H1 (cell line): ENCODE measurements around the gene SLC39A7. TPM values are rescaled to one million over a fixed set of nuclear protein-coding genes. Genes with fewer than 3 reads are reported as not detected.

Experiments used
- CTCF ChIA-PET: fragments of 300-600 bp; sonication (Branson Sonifier 250); formaldehyde crosslinking; loops from one replicate; lab custom pipeline; 2021; ENCODE audit not compliant: partially characterized antibody; lab: Charles Lee
- POLR2A ChIA-PET: fragments of 300-600 bp; sonication (Branson Sonifier 250); formaldehyde crosslinking; loops from one replicate; lab custom pipeline; 2021; ENCODE audit warnings: inconsistent platforms; ENCODE audit not compliant: partially characterized antibody; lab: Charles Lee
- DNase-seq, 2 experiments: peaks; one replicate each; pipeline versions ENCODE4 v3.0.0 to v3.0.0-alpha.2; 2010 to 2022; ENCODE audit warnings: low spot score in 2 of 2, low read depth in 1 of 2, mixed read lengths in 1 of 2
- FAIRE-seq: peaks from 2 replicates; lab custom pipeline; 2011; peaks lifted over from hg19 to GRCh38; lab: Jason Lieb, UNC
- H2AFZ ChIP-seq: 2 replicates; pipeline ENCODE4 v1.8.1; 2012; ENCODE audit warnings: low read length, inconsistent platforms
- H2AK5ac ChIP-seq: 2 replicates; pipeline ENCODE4 v1.6.1; 2013; ENCODE audit warnings: low read depth, low read length
- H2BK120ac ChIP-seq: replicated peaks from 2 replicates; pipeline ENCODE3; 2013; ENCODE audit warnings: low read depth, low read length, inconsistent platforms
- H2BK12ac ChIP-seq: 2 replicates; pipeline ENCODE4 v1.6.1; 2013; ENCODE audit warnings: low read depth, low read length
- H2BK15ac ChIP-seq: 2 replicates; pipeline ENCODE4 v1.6.1; 2013; ENCODE audit warnings: low read length
- H2BK20ac ChIP-seq: 2 replicates; pipeline ENCODE4 v1.6.1; 2013; ENCODE audit warnings: low read length
- H2BK5ac ChIP-seq: 2 replicates; pipeline ENCODE4 v1.6.1; 2013; ENCODE audit warnings: low read depth, low read length
- H3K14ac ChIP-seq: 2 replicates; pipeline ENCODE4 v1.6.1; 2013; ENCODE audit warnings: inconsistent platforms; ENCODE audit not compliant: insufficient read length
- H3K18ac ChIP-seq: 2 replicates; pipeline ENCODE4 v1.6.1; 2013; ENCODE audit warnings: low read length; ENCODE audit errors: extremely low read depth
- H3K23ac ChIP-seq: 2 replicates; pipeline ENCODE4 v1.6.1; 2013; ENCODE audit warnings: inconsistent platforms; ENCODE audit not compliant: insufficient read length
- H3K23me2 ChIP-seq: 2 replicates; pipeline ENCODE4 v1.6.1; 2013; ENCODE audit warnings: low read depth, low read length
- H3K27ac ChIP-seq: 2 replicates; pipeline ENCODE4 v1.6.1; 2011; ENCODE audit warnings: low read depth, low read length, inconsistent platforms
- H3K27me3 ChIP-seq, 4 experiments: replicated peaks in 1 of 4; 1 replicate in 1 of 4; 2 replicates in 3 of 4; pipeline versions ENCODE4 v1.6.1 to v1.8.1; 2011 to 2013; ENCODE audit warnings: low read length in 3 of 4, mild to moderate bottlenecking in 3 of 4, inconsistent platforms in 2 of 4, mixed read lengths in 2 of 4, moderate library complexity in 1 of 4; ENCODE audit not compliant: control insufficient read depth in 3 of 4, insufficient read depth in 3 of 4; ENCODE audit errors: extremely low read depth in 1 of 4
- H3K36me3 ChIP-seq, 4 experiments: 2 replicates each; pipeline versions ENCODE4 v1.6.1 to v1.8.1; 2011 to 2013; ENCODE audit warnings: mild to moderate bottlenecking in 4 of 4, low read length in 3 of 4, moderate library complexity in 2 of 4, control low read depth in 1 of 4, inconsistent platforms in 1 of 4; ENCODE audit not compliant: insufficient read depth in 4 of 4, control insufficient read depth in 2 of 4
- H3K4ac ChIP-seq: replicated peaks from 2 replicates; pipeline ENCODE3; 2013; ENCODE audit warnings: low read length, low read depth, mixed read lengths, inconsistent platforms; ENCODE audit not compliant: insufficient read length
- H3K4me1 ChIP-seq, 4 experiments: replicated peaks in 1 of 4; 1 replicate in 1 of 4; 2 replicates in 3 of 4; pipeline versions ENCODE4 v1.6.1 to v1.8.1; 2011 to 2013; ENCODE audit warnings: low read length in 3 of 4, inconsistent platforms in 2 of 4, mixed read lengths in 1 of 4; ENCODE audit not compliant: insufficient read depth in 4 of 4, control insufficient read depth in 3 of 4
- H3K4me2 ChIP-seq, 2 experiments: 2 replicates each; pipeline versions ENCODE4 v1.6.1 to v1.8.1; 2011 to 2013; ENCODE audit warnings: low read depth in 2 of 2, low read length in 2 of 2, control low read depth in 1 of 2, inconsistent platforms in 1 of 2, mild to moderate bottlenecking in 1 of 2; ENCODE audit not compliant: insufficient read depth in 1 of 2
- H3K4me3 ChIP-seq, 4 experiments: fragments of 200-600, 300-600 bp in 1 of 4; sonication (generic), shearing (Covaris generic), sonication (Bioruptor Twin) in 1 of 4; 2 replicates each; pipeline versions ENCODE4 v1.5.1 to v1.8.1; 2011 to 2016; ENCODE audit warnings: low read length in 4 of 4, low read depth in 3 of 4, control low read depth in 2 of 4, inconsistent platforms in 2 of 4, mild to moderate bottlenecking in 2 of 4, mixed read lengths in 1 of 4, moderate library complexity in 1 of 4; ENCODE audit not compliant: insufficient read depth in 2 of 4; ENCODE audit errors: extremely low read depth in 1 of 4
- H3K56ac ChIP-seq: replicated peaks from 2 replicates; pipeline ENCODE3; 2013; ENCODE audit warnings: low read depth, mild to moderate bottlenecking, mixed read lengths, low read length, inconsistent platforms; ENCODE audit not compliant: insufficient read length
- H3K79me1 ChIP-seq: 2 replicates; pipeline ENCODE4 v1.6.1; 2013; ENCODE audit warnings: low read depth, low read length, control low read depth
- H3K79me2 ChIP-seq, 2 experiments: 2 replicates each; pipeline versions ENCODE4 v1.6.1 to v1.8.1; 2012 to 2013; ENCODE audit warnings: low read length in 2 of 2, mild to moderate bottlenecking in 2 of 2, inconsistent platforms in 1 of 2; ENCODE audit not compliant: insufficient read depth in 2 of 2, control insufficient read depth in 1 of 2
- H3K9ac ChIP-seq, 4 experiments: replicated peaks in 1 of 4; 1 replicate in 1 of 4; 2 replicates in 3 of 4; pipeline versions ENCODE4 v1.6.1 to v1.8.1; 2011 to 2013; ENCODE audit warnings: low read depth in 3 of 4, low read length in 3 of 4, control low read depth in 2 of 4, mild to moderate bottlenecking in 2 of 4, moderate library complexity in 2 of 4, inconsistent platforms in 1 of 4; ENCODE audit errors: extremely low read depth in 1 of 4
- H3K9me3 ChIP-seq, 2 experiments: 2 replicates each; pipeline versions ENCODE4 v1.6.1 to v1.8.1; 2012 to 2013; ENCODE audit warnings: mild to moderate bottlenecking in 2 of 2, moderate library complexity in 2 of 2, control low read depth in 1 of 2, inconsistent platforms in 1 of 2, low read depth in 1 of 2, low read length in 1 of 2, mixed read lengths in 1 of 2; ENCODE audit not compliant: insufficient read depth in 2 of 2
- H4K20me1 ChIP-seq, 2 experiments: replicated peaks in 1 of 2; 2 replicates each; pipeline versions ENCODE3 to v1.8.1; 2011 to 2013; ENCODE audit warnings: inconsistent platforms in 2 of 2, low read length in 2 of 2, mild to moderate bottlenecking in 1 of 2; ENCODE audit not compliant: insufficient read depth in 2 of 2, control insufficient read depth in 1 of 2
- H4K5ac ChIP-seq: 2 replicates; pipeline ENCODE4 v1.6.1; 2013; ENCODE audit warnings: low read length, low read depth, mixed read lengths, inconsistent platforms; ENCODE audit not compliant: insufficient read length
- H4K8ac ChIP-seq: 2 replicates; pipeline ENCODE4 v1.8.0; 2013; ENCODE audit warnings: mild to moderate bottlenecking, moderate library complexity, low read length, inconsistent platforms; ENCODE audit not compliant: insufficient read depth; ENCODE audit errors: extremely low read depth
- H4K91ac ChIP-seq: replicated peaks from 2 replicates; pipeline ENCODE3; 2013; ENCODE audit warnings: low read length, mixed read lengths, inconsistent platforms; ENCODE audit not compliant: insufficient read length
- GTF2F1 ChIP-seq: IDR thresholded peaks from 2 replicates; pipeline ENCODE4 v1.6.1; 2012; ENCODE audit warnings: low read depth, low read length, improper control_type of control experiment, borderline replicate concordance
- RNF2 ChIP-seq: fragments of 200-900, 300-1000 bp; sonication (generic); IDR thresholded peaks from 2 replicates; pipeline ENCODE4 v1.7.1; 2016; ENCODE audit warnings: borderline replicate concordance, low read depth, mild to moderate bottlenecking, antibody characterized with exemption, low read length; ENCODE audit not compliant: poor library complexity, severe bottlenecking; ENCODE audit errors: missing control alignments
- TBP ChIP-seq: IDR thresholded peaks from 2 replicates; pipeline ENCODE4 v1.6.1; 2011; ENCODE audit warnings: low read depth, low read length, improper control_type of control experiment
- WGBS, 2 experiments: shearing (Covaris generic) in 1 of 2; methylation state at CpG; one replicate each; pipeline versions ENCODE4 v1.1.6 to v1.1.7; 2013 to 2015; ENCODE audit warnings: low lambda C conversion rate in 2 of 2, mixed read lengths in 2 of 2, inconsistent platforms in 1 of 2, low coverage in 1 of 2, missing lambda C conversion rate in 1 of 2; ENCODE audit not compliant: insufficient replicate concordance in 2 of 2, insufficient coverage in 1 of 2, insufficient read length in 1 of 2; ENCODE audit errors: extremely low coverage in 1 of 2, missing lambda C conversion rate in 1 of 2; 5-methylcytosine and 5-hydroxymethylcytosine counted together
- polyA plus RNA-seq, 7 experiments: library from polyadenylated mRNA; depleted of rRNA in 3 of 7; stranded (reverse) in 5 of 7; unstranded in 2 of 7; fragments of >200 nt in 5 of 7; fragments of 200-250 nt in 2 of 7; gene quantifications; 1 replicate in 5 of 7; 2 replicates in 1 of 7; 4 replicates in 1 of 7; pipeline versions ENCODE4 v1.2.1 to v1.2.3, GENCODE V29; 2011 to 2013; ENCODE audit warnings: missing spikeins in 2 of 7, mixed read lengths in 2 of 7
- total RNA-seq: library from RNA; stranded (reverse); fragmentation: NEBNext Ultra II Directional; extraction: Animal tissue kit (Norgen Biotek cat#: 25700); gene quantifications from 2 replicates; pipeline ENCODE4 v1.2.1, GENCODE V29; 2021

SLC39A7 gene
- total and polyA plus RNA-seq, 2 of the 8 experiments (the other 6 are each of a cell fraction or from before 2014, with no cell fraction given): 63.3 to 123 TPM

GRCh38 chr6:33194431-33194979 is 6.2 kb upstream of the SLC39A7 start:
- no peaks in the 10 kb centered on the region for H3K79me1 ChIP-seq
- H2BK20ac ChIP-seq: no peak overlapping the region
- H3K18ac ChIP-seq: no peak overlapping the region
- no peak overlapping the region for H2AFZ ChIP-seq
- H3K27me3 ChIP-seq: peaks cover 0 to 17% (median 15%) of the 10 kb centered on the region in 4 experiments; a peak in 6 of 7 replicates
- H3K23me2 ChIP-seq: peaks cover 13% of the 10 kb centered on the region
- ChIA-PET CTCF (interaction anchor here (1.0 to 3.4 kb wide), 13 partner anchors 8 to 194 kb away, joined by 3 to 14 read pairs (median 3); no protein-coding TSS in a partner anchor), POLR2A (interaction anchor here (0.9 to 1.4 kb wide), 5 partner anchors 11 to 215 kb away, joined by 3 to 6 read pairs (median 3); partner anchors contain the start of genes HSD17B8, RPS18 and VPS52)
- no peak overlapping the region for H2BK5ac ChIP-seq
- FAIRE-seq (no peak), DNase-seq (no peak)
- 89% methylated on average over 8 of the region's 8 CpGs; no CpG with 5 or more reads in 1 of the 2 experiments for WGBS, 2 experiments
- no peak overlapping the region for H3K4ac ChIP-seq
- no peak overlapping the region for H2BK15ac ChIP-seq
- H3K56ac ChIP-seq: no peak overlapping the region
- H4K5ac ChIP-seq: no peak overlapping the region
- peaks cover 0 to 3% of the 10 kb centered on the region in 2 experiments; a peak in 2 of 4 replicates for H3K79me2 ChIP-seq
- H3K4me1 ChIP-seq: peaks cover 5 to 13% (median 11%) of the 10 kb centered on the region in 4 experiments
- H3K4me3 ChIP-seq: no peak overlapping the region
- no peaks in the 10 kb centered on the region for H3K9me3 ChIP-seq
- H3K9ac ChIP-seq: no peak overlapping the region
- no peak overlapping the region for H3K4me2 ChIP-seq
- H2BK120ac ChIP-seq: no peak overlapping the region
- H2AK5ac ChIP-seq: no peak overlapping the region
- H4K20me1 ChIP-seq: peaks cover 0 to 5% of the 10 kb centered on the region in 2 experiments
- no peak overlapping the region for H4K8ac ChIP-seq
- H3K27ac ChIP-seq: no peak overlapping the region
- TF ChIP-seq TBP (no peak), RNF2 (no peak), GTF2F1 (no peak)
- no peak overlapping the region for H3K23ac ChIP-seq
- H3K36me3 ChIP-seq: peaks cover 0 to 13% (median 6%) of the 10 kb centered on the region in 4 experiments; a peak in 4 of 8 replicates
- no peak overlapping the region for H3K14ac ChIP-seq
- H4K91ac ChIP-seq: no peak overlapping the region
- H2BK12ac ChIP-seq: no peak overlapping the region
